Left lung (tissue), 14 donors: ENCODE results near the gene ARL9. TPM values are rescaled to one million over a fixed set of nuclear protein-coding genes. Genes with fewer than 3 reads are reported as not detected.
A peak's percentile ranks its signal among the peaks of the same experiment; 100 is the strongest.

Source experiments
- ATAC-seq: fragments of 200-7000 bp; cut with Tn5 transposase; one replicate; pipeline ENCODE4 v1.9.1; 2020; ENCODE audit warnings: moderate library complexity
- DNase-seq, 4 donors: peaks; one replicate each; pipeline ENCODE4 v3.0.0-alpha.2; 2013 to 2020
- H3K27ac ChIP-seq, 2 donors: fragments of 200-600 bp; sonication (generic) in 1 of 2; one replicate each; pipeline versions ENCODE4 v1.5.0 to v1.8.0; 2020 to 2021
- H3K27me3 ChIP-seq, 2 donors: fragments of 200-600 bp; sonication (generic) in 1 of 2; one replicate each; pipeline versions ENCODE4 v1.5.0 to v1.8.0; 2020 to 2021
- H3K36me3 ChIP-seq, 2 donors: fragments of 200-600 bp; sonication (generic) in 1 of 2; one replicate each; pipeline versions ENCODE4 v1.5.0 to v1.8.0; 2020 to 2021
- H3K4me1 ChIP-seq, 2 donors: fragments of 200-600 bp; one replicate each; pipeline ENCODE4 v1.8.0; 2021
- H3K4me3 ChIP-seq, 2 donors: fragments of 200-600 bp; sonication (generic) in 1 of 2; one replicate each; pipeline versions ENCODE4 v1.5.0 to v1.8.0; 2020 to 2021; ENCODE audit warnings: mild to moderate bottlenecking in 1 of 2
- H3K9me3 ChIP-seq, 2 donors: fragments of 200-600 bp; sonication (generic) in 1 of 2; one replicate each; pipeline versions ENCODE4 v1.5.0 to v1.8.0; 2020 to 2021
- intact Hi-C, 2 donors: fragments of 100-400 bp; cut with DNase I; formaldehyde crosslinking; loops; one replicate each; pipeline versions ENCODE4 v1.11.2 to v1.14.2; 2022
- long read RNA-seq, 12 donors: library from polyadenylated mRNA in 2 of 12; unstranded in 2 of 12; transcript quantifications; one replicate each; pipeline ENCODE4 v2.0.0 and lab custom pipeline, GENCODE V29; 2019 to 2026
- polyA plus RNA-seq, 6 donors: library from polyadenylated mRNA; unstranded; fragments of 120-200 nt; gene quantifications; one replicate each; pipeline ENCODE4 v1.2.1, GENCODE V29; 2013; ENCODE audit not compliant: insufficient read length in 6 of 6
- total RNA-seq, 2 donors: library from RNA; stranded (reverse); fragmentation: NEBNext Ultra II Directional; extraction: Animal tissue kit (Norgen Biotek cat#: 25700); gene quantifications; one replicate each; pipeline ENCODE4 v1.2.1, GENCODE V29; 2021
- TF ChIP-seq, protein P1 (sequence below), 2 donors: fragments of 200-600 bp; sonication (generic) in 1 of 2; IDR thresholded peaks; one replicate each; pipeline versions ENCODE4 v1.5.0 to v1.8.0; 2021; ENCODE audit warnings: antibody characterized with exemption in 2 of 2
- donor health status: DM: no; HTN: yes; CAD: no.
- donor health status: DM: no; HTN: no; CAD: no.

Gene ARL9
- total RNA-seq, result under 1 TPM in 1 of 2 donors, not detected in 1; 0.15 TPM
- 1 to 10 TPM in 2 of 6 donors, under 1 TPM in 4; 0.34 to 1.5 (median 0.61) TPM for polyA plus RNA-seq
- long read RNA-seq, donor 1, partial matches to known transcripts, result 0 of 1 reads
- long read RNA-seq, donor 1, other reads (novel, unspliced or antisense), result 0 of 1 reads
- long read RNA-seq, donor 2, partial matches to known transcripts, result 0 of 2 reads
- long read RNA-seq, donor 2, other reads (novel, unspliced or antisense), result 0 of 2 reads
- long read RNA-seq, donor 3, partial matches to known transcripts, result 0 of 2 reads
- long read RNA-seq, donor 3, other reads (novel, unspliced or antisense), result 0 of 2 reads
- long read RNA-seq, donor 4, partial matches to known transcripts, result 0 of 1 reads
- long read RNA-seq, donor 4, other reads (novel, unspliced or antisense), result 1 of 1 reads
- long read RNA-seq, donor 5, partial matches to known transcripts, result 0 of 2 reads
- long read RNA-seq, donor 5, other reads (novel, unspliced or antisense), result 0 of 2 reads
- long read RNA-seq, donor 6, result 0 reads
- long read RNA-seq, donor 7, result 0 reads
- long read RNA-seq, donor 8, result 0 reads
- long read RNA-seq, donor 9, result 0 reads
- long read RNA-seq, donor 10, result 0 reads
- long read RNA-seq, donor 11, result 0 reads
- long read RNA-seq, donor 12, result 0 reads

DNA sequence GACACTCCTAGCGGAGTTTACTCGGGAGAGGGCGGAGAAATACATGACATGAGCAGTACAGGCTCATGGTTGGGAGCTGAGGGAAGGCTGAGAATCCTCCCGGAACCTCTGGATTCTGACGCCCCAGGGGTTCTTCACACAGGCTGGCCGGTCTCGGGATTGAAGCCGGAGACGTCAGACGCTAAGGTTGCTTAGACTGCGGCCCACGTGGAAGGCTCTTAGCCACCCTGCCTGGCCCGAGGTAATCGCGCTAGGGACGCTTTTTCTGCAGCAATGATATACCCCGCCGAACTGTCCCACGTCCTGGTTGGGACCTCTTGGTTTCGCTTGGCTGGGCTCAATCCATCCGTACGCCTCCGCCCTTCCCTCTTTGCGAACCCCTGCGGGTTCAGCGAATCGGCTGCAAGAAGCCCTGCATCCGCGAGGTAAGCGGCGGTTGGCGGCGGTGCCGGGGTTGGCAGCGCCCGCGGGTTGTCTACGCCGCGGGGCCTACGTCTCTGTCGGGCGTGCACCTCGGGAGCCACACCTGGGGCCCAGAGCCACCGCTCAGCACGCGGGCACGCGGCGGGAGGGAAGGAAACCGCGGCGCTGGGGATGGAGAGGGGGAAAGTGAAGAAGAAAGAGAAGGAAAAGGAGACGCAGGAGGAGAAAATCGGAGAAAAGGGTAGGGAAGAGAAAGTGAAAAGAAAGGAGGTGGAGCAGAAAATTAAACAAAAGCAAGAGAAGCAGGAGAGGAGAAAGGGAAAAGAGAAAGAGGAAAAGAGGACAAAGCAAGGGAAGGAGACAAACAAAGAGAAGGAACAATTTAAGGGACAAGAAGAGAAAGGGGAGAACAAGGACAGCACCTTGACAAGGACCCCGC lies at the start of gene ARL9:
Gene ARL9, plus strand, starts transcription at position 523 of the 862 bp plus-strand sequence. Its CDS starts 72 bp downstream, at position 595.
- H3K4me1 ChIP-seq, result peaks cover 5 to 16% of the 10 kb centered on the region in 2 donors
- peak within 1 kb of the TSS in 1 of 2 donors; percentile 35 for H3K27ac ChIP-seq
- DNase-seq (peak; percentile 55 to 91 (median 61)), ATAC-seq (peak; percentile 94)
- intact Hi-C loops, result no loop called here
- H3K4me3 ChIP-seq, result peak within 1 kb of the TSS; percentile 44 to 54
- H3K9me3 ChIP-seq, result no peaks in the 10 kb centered on the region
- peaks cover 0 to 20% of the 10 kb centered on the region in 2 donors for H3K27me3 ChIP-seq
- TF ChIP-seq, protein P1, sequence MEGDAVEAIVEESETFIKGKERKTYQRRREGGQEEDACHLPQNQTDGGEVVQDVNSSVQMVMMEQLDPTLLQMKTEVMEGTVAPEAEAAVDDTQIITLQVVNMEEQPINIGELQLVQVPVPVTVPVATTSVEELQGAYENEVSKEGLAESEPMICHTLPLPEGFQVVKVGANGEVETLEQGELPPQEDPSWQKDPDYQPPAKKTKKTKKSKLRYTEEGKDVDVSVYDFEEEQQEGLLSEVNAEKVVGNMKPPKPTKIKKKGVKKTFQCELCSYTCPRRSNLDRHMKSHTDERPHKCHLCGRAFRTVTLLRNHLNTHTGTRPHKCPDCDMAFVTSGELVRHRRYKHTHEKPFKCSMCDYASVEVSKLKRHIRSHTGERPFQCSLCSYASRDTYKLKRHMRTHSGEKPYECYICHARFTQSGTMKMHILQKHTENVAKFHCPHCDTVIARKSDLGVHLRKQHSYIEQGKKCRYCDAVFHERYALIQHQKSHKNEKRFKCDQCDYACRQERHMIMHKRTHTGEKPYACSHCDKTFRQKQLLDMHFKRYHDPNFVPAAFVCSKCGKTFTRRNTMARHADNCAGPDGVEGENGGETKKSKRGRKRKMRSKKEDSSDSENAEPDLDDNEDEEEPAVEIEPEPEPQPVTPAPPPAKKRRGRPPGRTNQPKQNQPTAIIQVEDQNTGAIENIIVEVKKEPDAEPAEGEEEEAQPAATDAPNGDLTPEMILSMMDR (IDR thresholded peaks at IDR 0.05), result no peak
- peaks cover 0 to 31% of the 10 kb centered on the region in 2 donors for H3K36me3 ChIP-seq

GRCh38 chr4:56460085-56460484 lies 45.5 kb upstream of the ARL9 start:
- no peak overlapping the region for H3K27ac ChIP-seq
- ATAC-seq (no peak), DNase-seq (no peak)
- peaks cover 0 to 10% of the 10 kb centered on the region in 2 donors for H3K4me1 ChIP-seq
- no peaks in the 10 kb centered on the region for H3K27me3 ChIP-seq
- H3K4me3 ChIP-seq, result no peak overlapping the region
- peaks cover 0 to 65% of the 10 kb centered on the region in 2 donors for H3K36me3 ChIP-seq
- no peaks in the 10 kb centered on the region for H3K9me3 ChIP-seq
- TF ChIP-seq, protein P1 (IDR thresholded peaks at IDR 0.05), result no peak
- intact Hi-C loops, result no loop called here

GRCh38 chr4:56462157-56462556 lies 43.4 kb upstream of the ARL9 start:
- Histone ChIP-seq H3K4me3 (no peak overlapping the region), H3K27me3 (no peaks in the 10 kb centered on the region), H3K9me3 (no peaks in the 10 kb centered on the region), H3K4me1 (peaks cover 10 to 24% of the 10 kb centered on the region in 2 donors), H3K36me3 (peaks cover 0 to 47% of the 10 kb centered on the region in 2 donors), H3K27ac (no peak overlapping the region)
- ATAC-seq (no peak), DNase-seq (no peak)
- intact Hi-C loops, result no loop called here
- TF ChIP-seq, protein P1 (IDR thresholded peaks at IDR 0.05), result no peak

- intact Hi-C loops, result no loop called here
- H3K27me3 ChIP-seq, result no peaks in the 10 kb centered on the region
- no peak overlapping the region for H3K4me3 ChIP-seq
- DNase-seq (no peak), ATAC-seq (no peak)
- peaks cover 15 to 31% of the 10 kb centered on the region in 2 donors for H3K4me1 ChIP-seq
- H3K9me3 ChIP-seq, result no peaks in the 10 kb centered on the region
- TF ChIP-seq, protein P1 (IDR thresholded peaks at IDR 0.05), result no peak
- H3K36me3 ChIP-seq, result peaks cover 0 to 42% of the 10 kb centered on the region in 2 donors
- H3K27ac ChIP-seq, result no peak overlapping the region
Observed at GRCh38 chr4:56463711-56464110, 41.9 kb upstream of the ARL9 start.
